ENCODE results near the gene PPP1R3A. TPM values are rescaled to one million over a fixed set of nuclear protein-coding genes. Genes with fewer than 3 reads are reported as not detected.

The PPP1R3A gene
- total RNA-seq, 1 experiment from 2014 or later = not detected

- Histone ChIP-seq H3K9me3 (no peaks in the 10 kb centered on the region), H3K4me1 (no peaks in the 10 kb centered on the region), H3K4me3 (ENCODE audit: low read depth, low read length) (no peak overlapping the region), H3K36me3 (ENCODE audit: control insufficient read depth, insufficient read depth, low read length) (no peaks in the 10 kb centered on the region), H3K27me3 (replicated peaks; ENCODE audit: control insufficient read depth, insufficient read depth, low read length) (no peaks in the 10 kb centered on the region)
- intact Hi-C loops (cut with micrococcal nuclease; ENCODE audit: unreplicated experiment) = no loop called here
- ChIA-PET CTCF (no interaction called here), POLR2A (no interaction called here)
- no peak overlapping the region for H3K27ac Mint-ChIP-seq (ENCODE audit: unreplicated experiment)
- no peaks in the 10 kb centered on the region for H3K9me3 Mint-ChIP-seq (ENCODE audit: unreplicated experiment)
- no peaks in the 10 kb centered on the region for H3K27me3 Mint-ChIP-seq (ENCODE audit: insufficient read depth, unreplicated experiment)
- H3K4me1 Mint-ChIP-seq (ENCODE audit: low read depth, unreplicated experiment) = no peaks in the 10 kb centered on the region
- DNase-seq = no peak
- no peak overlapping the region for H3K4me3 Mint-ChIP-seq (ENCODE audit: unreplicated experiment)
- no TSS peak for BruUV-seq (replicated peaks)
- TF ChIP-seq, protein P1, sequence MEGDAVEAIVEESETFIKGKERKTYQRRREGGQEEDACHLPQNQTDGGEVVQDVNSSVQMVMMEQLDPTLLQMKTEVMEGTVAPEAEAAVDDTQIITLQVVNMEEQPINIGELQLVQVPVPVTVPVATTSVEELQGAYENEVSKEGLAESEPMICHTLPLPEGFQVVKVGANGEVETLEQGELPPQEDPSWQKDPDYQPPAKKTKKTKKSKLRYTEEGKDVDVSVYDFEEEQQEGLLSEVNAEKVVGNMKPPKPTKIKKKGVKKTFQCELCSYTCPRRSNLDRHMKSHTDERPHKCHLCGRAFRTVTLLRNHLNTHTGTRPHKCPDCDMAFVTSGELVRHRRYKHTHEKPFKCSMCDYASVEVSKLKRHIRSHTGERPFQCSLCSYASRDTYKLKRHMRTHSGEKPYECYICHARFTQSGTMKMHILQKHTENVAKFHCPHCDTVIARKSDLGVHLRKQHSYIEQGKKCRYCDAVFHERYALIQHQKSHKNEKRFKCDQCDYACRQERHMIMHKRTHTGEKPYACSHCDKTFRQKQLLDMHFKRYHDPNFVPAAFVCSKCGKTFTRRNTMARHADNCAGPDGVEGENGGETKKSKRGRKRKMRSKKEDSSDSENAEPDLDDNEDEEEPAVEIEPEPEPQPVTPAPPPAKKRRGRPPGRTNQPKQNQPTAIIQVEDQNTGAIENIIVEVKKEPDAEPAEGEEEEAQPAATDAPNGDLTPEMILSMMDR (IDR thresholded peaks at IDR 0.05; ENCODE audit: insufficient read depth in 1 of 2, low read depth in 1 of 2, low read length in 1 of 2, severe bottlenecking in 1 of 2, unreplicated experiment in 1 of 2) = no peak
- no peaks in the 10 kb centered on the region for H3K36me3 Mint-ChIP-seq (ENCODE audit: insufficient read depth, unreplicated experiment)
These were observed 45.2 kb downstream of the PPP1R3A start for GRCh38 chr7:113873554-113874151.

DNA sequence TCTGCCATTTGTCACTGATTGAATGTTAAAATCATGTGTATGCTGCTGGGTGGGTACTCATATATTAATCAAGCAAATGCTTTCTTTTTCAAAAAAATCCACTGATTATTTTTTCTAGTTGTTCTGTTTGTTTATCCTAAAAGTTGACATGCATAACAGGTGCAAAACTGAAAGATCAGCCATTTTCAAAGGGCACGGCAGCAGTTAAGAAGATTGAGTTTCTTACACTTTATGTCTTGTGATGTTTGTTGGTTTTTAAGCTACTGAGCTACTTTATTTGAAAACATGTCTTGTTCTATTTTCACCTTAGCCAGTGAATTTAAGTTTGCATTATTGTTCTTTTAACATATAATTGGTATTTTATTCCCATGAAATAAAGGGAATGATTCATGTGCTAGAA lies 45.8 kb downstream of the PPP1R3A start:
- H3K9me3 ChIP-seq = no peaks in the 10 kb centered on the region
- intact Hi-C loops (cut with micrococcal nuclease; ENCODE audit: unreplicated experiment) = no loop called here
- Mint-ChIP-seq H3K4me3 (ENCODE audit: unreplicated experiment) (no peak overlapping the region), H3K36me3 (ENCODE audit: insufficient read depth, unreplicated experiment) (no peaks in the 10 kb centered on the region), H3K4me1 (ENCODE audit: low read depth, unreplicated experiment) (no peaks in the 10 kb centered on the region), H3K27me3 (ENCODE audit: insufficient read depth, unreplicated experiment) (no peaks in the 10 kb centered on the region), H3K27ac (ENCODE audit: unreplicated experiment) (no peak overlapping the region), H3K9me3 (ENCODE audit: unreplicated experiment) (no peaks in the 10 kb centered on the region)
- no peak for DNase-seq
- no peak overlapping the region for H3K4me3 ChIP-seq (ENCODE audit: low read depth, low read length)
- no peaks in the 10 kb centered on the region for H3K36me3 ChIP-seq (ENCODE audit: control insufficient read depth, insufficient read depth, low read length)
- BruUV-seq (replicated peaks) = no TSS peak
- no peaks in the 10 kb centered on the region for H3K4me1 ChIP-seq
- no peaks in the 10 kb centered on the region for H3K27me3 ChIP-seq (replicated peaks; ENCODE audit: control insufficient read depth, insufficient read depth, low read length)
- TF ChIP-seq, protein P1 (IDR thresholded peaks at IDR 0.05; ENCODE audit: insufficient read depth in 1 of 2, low read depth in 1 of 2, low read length in 1 of 2, severe bottlenecking in 1 of 2, unreplicated experiment in 1 of 2) = no peak
- ChIA-PET POLR2A (no interaction called here), CTCF (no interaction called here)

DNA sequence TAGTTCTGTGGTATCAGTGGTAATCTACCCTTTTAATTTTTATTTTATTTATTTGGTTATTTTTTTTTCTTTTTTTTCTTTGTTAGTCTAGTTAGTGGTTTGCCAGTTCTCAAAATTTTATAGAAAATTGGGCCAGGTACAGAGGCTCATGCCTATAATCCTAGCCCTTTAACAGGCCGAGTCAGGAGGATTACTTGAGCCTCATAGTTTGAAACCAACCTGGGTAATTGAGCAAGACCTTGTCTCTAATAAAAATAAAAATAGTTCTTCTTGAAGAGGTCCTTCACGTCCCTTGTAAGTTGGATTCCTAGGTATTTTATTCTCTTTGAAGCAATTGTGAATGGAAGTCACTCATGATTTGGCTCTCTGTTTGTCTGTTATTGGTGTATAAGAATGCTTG lies 51.5 kb downstream of the PPP1R3A start:
- Histone ChIP-seq H3K4me1 (no peaks in the 10 kb centered on the region), H3K36me3 (ENCODE audit: control insufficient read depth, insufficient read depth, low read length) (no peaks in the 10 kb centered on the region), H3K9me3 (no peaks in the 10 kb centered on the region), H3K4me3 (ENCODE audit: low read depth, low read length) (no peak overlapping the region), H3K27me3 (replicated peaks; ENCODE audit: control insufficient read depth, insufficient read depth, low read length) (no peaks in the 10 kb centered on the region)
- ChIA-PET CTCF (no interaction called here), POLR2A (no interaction called here)
- Mint-ChIP-seq H3K9me3 (ENCODE audit: unreplicated experiment) (no peaks in the 10 kb centered on the region), H3K36me3 (ENCODE audit: insufficient read depth, unreplicated experiment) (no peaks in the 10 kb centered on the region), H3K27me3 (ENCODE audit: insufficient read depth, unreplicated experiment) (no peaks in the 10 kb centered on the region), H3K27ac (ENCODE audit: unreplicated experiment) (no peak overlapping the region), H3K4me1 (ENCODE audit: low read depth, unreplicated experiment) (no peaks in the 10 kb centered on the region), H3K4me3 (ENCODE audit: unreplicated experiment) (no peak overlapping the region)
- DNase-seq = no peak
- intact Hi-C loops (cut with micrococcal nuclease; ENCODE audit: unreplicated experiment) = no loop called here
- TF ChIP-seq, protein P1 (IDR thresholded peaks at IDR 0.05; ENCODE audit: insufficient read depth in 1 of 2, low read depth in 1 of 2, low read length in 1 of 2, severe bottlenecking in 1 of 2, unreplicated experiment in 1 of 2) = no peak
- no TSS peak for BruUV-seq (replicated peaks)
